HepG2 (cell line): Measurements from ENCODE around the gene GNAL. TPM values are rescaled to one million over a fixed set of nuclear protein-coding genes. Genes with fewer than 3 reads are reported as not detected.

ENCODE experiments used
- ATAC-seq: fragments of 200-7000 bp; cut with Tn5 transposase; 3 replicates; pipeline ENCODE4 v1.9.1; 2020; ENCODE audit warnings: mild to moderate bottlenecking, moderate library complexity
- BruUV-seq: library from RNA; stranded (reverse); fragments of 400-500 nt; replicated peaks from 2 replicates; lab custom pipeline; 2021; lab: Mats Ljungman, UMichigan
- CTCF ChIA-PET: fragments of 300-600 bp; formaldehyde crosslinking; extraction: SDS; loops from one replicate; lab custom pipeline; 2021; ENCODE audit warnings: low total read pairs, inconsistent platforms, low intra/inter-chr PET ratio; lab: Yijun Ruan, JAX
- POLR2A ChIA-PET: fragments of 350-600 bp; sonication (Branson Sonifier 250); formaldehyde crosslinking; loops from one replicate; lab custom pipeline; 2020; ENCODE audit warnings: antibody characterized with exemption, inconsistent platforms; lab: Yijun Ruan, JAX
- DNase-seq: peaks from one replicate; pipeline ENCODE4 v3.0.0-alpha.2; 2015; ENCODE audit warnings: low spot score
- FAIRE-seq: peaks from 3 replicates; lab custom pipeline; 2011; peaks lifted over from hg19 to GRCh38; lab: Jason Lieb, UNC
- H2AFZ ChIP-seq: one replicate; pipeline ENCODE4 v1.6.1; 2011; ENCODE audit warnings: low read length, inconsistent platforms
- H3K27ac ChIP-seq: fragments of 300-600 bp; 3 replicates; pipeline ENCODE4 v1.8.0; 2011; ENCODE audit warnings: mixed run types, mild to moderate bottlenecking, mixed read lengths, low read length, inconsistent platforms; ENCODE audit not compliant: insufficient read depth; ENCODE audit errors: extremely low read length
- H3K27me3 ChIP-seq, 2 experiments: fragments of 200-600 bp in 1 of 2; 2 replicates in 1 of 2; 3 replicates in 1 of 2; pipeline versions ENCODE4 v1.6.0 to v1.8.0; 2011; ENCODE audit warnings: low read length in 2 of 2, mild to moderate bottlenecking in 2 of 2, moderate library complexity in 2 of 2, inconsistent platforms in 1 of 2; ENCODE audit not compliant: insufficient read depth in 2 of 2, control insufficient read depth in 1 of 2
- H3K36me3 ChIP-seq, 2 experiments: fragments of 200-600 bp in 1 of 2; replicated peaks in 1 of 2; 2 replicates in 1 of 2; 3 replicates in 1 of 2; pipeline versions ENCODE4 v1.5.1 to v1.8.0; 2011; ENCODE audit warnings: low read length in 2 of 2, inconsistent platforms in 1 of 2; ENCODE audit not compliant: insufficient read depth in 2 of 2, control insufficient read depth in 1 of 2
- H3K4me1 ChIP-seq: 2 replicates; pipeline ENCODE4 v1.5.1; 2012; ENCODE audit warnings: low read length, inconsistent platforms; ENCODE audit not compliant: insufficient read depth
- H3K4me2 ChIP-seq: 2 replicates; pipeline ENCODE4 v1.6.0; 2011; ENCODE audit warnings: low read depth, low read length, inconsistent platforms
- H3K4me3 ChIP-seq, 3 experiments: fragments of 200-600 bp in 1 of 3; sonication (generic), shearing (Covaris generic) in 1 of 3; replicated peaks in 1 of 3; 2 replicates each; pipeline ENCODE4 v1.5.1; 2011 to 2016; ENCODE audit warnings: low read length in 3 of 3, inconsistent platforms in 2 of 3, low read depth in 2 of 3, mild to moderate bottlenecking in 2 of 3, control low read depth in 1 of 3, mixed read lengths in 1 of 3; ENCODE audit not compliant: insufficient read depth in 1 of 3
- H3K79me2 ChIP-seq: one replicate; pipeline ENCODE4 v1.6.1; 2011; ENCODE audit warnings: low read length, inconsistent platforms; ENCODE audit not compliant: insufficient read depth
- H3K9ac ChIP-seq: 2 replicates; pipeline ENCODE4 v1.6.0; 2011; ENCODE audit warnings: mild to moderate bottlenecking, low read depth, low read length, inconsistent platforms; ENCODE audit not compliant: insufficient read depth
- H3K9me3 ChIP-seq: 2 replicates; pipeline ENCODE4 v1.5.1; 2012; ENCODE audit warnings: mild to moderate bottlenecking, low read length
- H4K20me1 ChIP-seq: 2 replicates; pipeline ENCODE4 v1.6.0; 2011; ENCODE audit warnings: inconsistent platforms, mild to moderate bottlenecking, low read length, moderate library complexity; ENCODE audit not compliant: insufficient read depth
- in situ Hi-C: cut with HindIII; loops from 2 replicates; pipeline ENCODE4 v1.10.0; 2017; ENCODE audit warnings: low pct_unique_long_range_greater_than_20kb; ENCODE audit not compliant: extremely low pct_ligation_motif_present
- intact Hi-C: fragments of 100-400 bp; cut with micrococcal nuclease; formaldehyde crosslinking; loops from one replicate; pipeline ENCODE4 v1.10.0; 2022; ENCODE audit not compliant: unreplicated experiment
- polyA plus RNA-seq, 8 experiments: library from polyadenylated mRNA; depleted of rRNA in 3 of 8; stranded (reverse) in 7 of 8; unstranded in 1 of 8; fragments of >200 nt; fragmentation: Illumina TruSeq in 4 of 8; extraction: Trizol in 4 of 8; gene quantifications; 2 replicates each; pipeline versions ENCODE4 v1.2.1 to v1.2.3, GENCODE V29; 2011 to 2016; ENCODE audit warnings: low read depth in 4 of 8, missing spikeins in 1 of 8, mixed read lengths in 1 of 8; ENCODE audit not compliant: insufficient read depth in 1 of 8
- total RNA-seq, 5 experiments: library from RNA; depleted of rRNA; stranded (reverse); fragments of >200 nt; fragmentation: Illumina TruSeq; extraction: Trizol; gene quantifications; 2 replicates each; pipeline ENCODE4 v1.2.3, GENCODE V29; 2016; ENCODE audit warnings: low read depth in 1 of 5
- TF ChIP-seq, protein P1 (sequence below): sonication (generic); formaldehyde crosslinking; IDR thresholded peaks from 2 replicates; pipeline ENCODE4 v1.4.0; 2020; ENCODE audit warnings: mild to moderate bottlenecking, missing genetic modification reagents, borderline replicate concordance
- TF ChIP-seq, protein P2 (sequence below): sonication (generic); formaldehyde crosslinking; IDR thresholded peaks from 2 replicates; pipeline ENCODE4 v1.9.0; 2022; ENCODE audit warnings: missing genetic modification reagents, mild to moderate bottlenecking, borderline replicate concordance

The GNAL gene
- total and polyA plus RNA-seq, 2 of the 13 experiments (the other 11 are each of a cell fraction or from before 2014, with no cell fraction given), result 0.87 to 1.4 TPM

DNA sequence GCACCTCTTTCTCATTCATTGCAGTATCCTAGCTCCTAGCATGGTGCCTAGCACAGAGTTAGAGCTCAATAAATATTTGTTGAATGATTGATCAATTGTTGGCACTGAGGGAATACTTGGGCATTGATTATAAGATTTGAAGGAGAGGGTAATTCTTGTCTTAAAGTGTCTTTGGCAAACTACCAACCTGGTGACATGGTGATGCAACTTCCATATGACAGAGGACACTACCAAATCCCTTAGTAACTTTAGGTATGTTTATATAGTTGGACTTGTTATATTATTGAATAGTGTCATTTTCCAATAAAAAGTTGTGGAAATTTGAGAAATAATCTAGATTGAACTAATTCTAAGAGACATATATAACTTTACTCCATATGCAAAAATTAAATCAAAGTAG is 103.6 kb downstream of the GNAL start:
- ChIA-PET POLR2A (no interaction called here), CTCF (no interaction called here)
- intact Hi-C loops (no loop called here), in situ Hi-C loops (no loop called here)
- Histone ChIP-seq H3K4me3 (no peak overlapping the region), H3K9me3 (no peaks in the 10 kb centered on the region), H3K4me2 (no peak overlapping the region), H3K27ac (no peak overlapping the region), H3K4me1 (no peaks in the 10 kb centered on the region), H2AFZ (no peak overlapping the region), H3K36me3 (no peaks in the 10 kb centered on the region), H3K9ac (no peak overlapping the region), H3K27me3 (no peaks in the 10 kb centered on the region; a peak in 1 of 5 replicates), H3K79me2 (no peaks in the 10 kb centered on the region), H4K20me1 (no peaks in the 10 kb centered on the region)
- FAIRE-seq (no peak), ATAC-seq (no peak), DNase-seq (no peak)
- no TSS peak for BruUV-seq
- TF ChIP-seq, protein P1, sequence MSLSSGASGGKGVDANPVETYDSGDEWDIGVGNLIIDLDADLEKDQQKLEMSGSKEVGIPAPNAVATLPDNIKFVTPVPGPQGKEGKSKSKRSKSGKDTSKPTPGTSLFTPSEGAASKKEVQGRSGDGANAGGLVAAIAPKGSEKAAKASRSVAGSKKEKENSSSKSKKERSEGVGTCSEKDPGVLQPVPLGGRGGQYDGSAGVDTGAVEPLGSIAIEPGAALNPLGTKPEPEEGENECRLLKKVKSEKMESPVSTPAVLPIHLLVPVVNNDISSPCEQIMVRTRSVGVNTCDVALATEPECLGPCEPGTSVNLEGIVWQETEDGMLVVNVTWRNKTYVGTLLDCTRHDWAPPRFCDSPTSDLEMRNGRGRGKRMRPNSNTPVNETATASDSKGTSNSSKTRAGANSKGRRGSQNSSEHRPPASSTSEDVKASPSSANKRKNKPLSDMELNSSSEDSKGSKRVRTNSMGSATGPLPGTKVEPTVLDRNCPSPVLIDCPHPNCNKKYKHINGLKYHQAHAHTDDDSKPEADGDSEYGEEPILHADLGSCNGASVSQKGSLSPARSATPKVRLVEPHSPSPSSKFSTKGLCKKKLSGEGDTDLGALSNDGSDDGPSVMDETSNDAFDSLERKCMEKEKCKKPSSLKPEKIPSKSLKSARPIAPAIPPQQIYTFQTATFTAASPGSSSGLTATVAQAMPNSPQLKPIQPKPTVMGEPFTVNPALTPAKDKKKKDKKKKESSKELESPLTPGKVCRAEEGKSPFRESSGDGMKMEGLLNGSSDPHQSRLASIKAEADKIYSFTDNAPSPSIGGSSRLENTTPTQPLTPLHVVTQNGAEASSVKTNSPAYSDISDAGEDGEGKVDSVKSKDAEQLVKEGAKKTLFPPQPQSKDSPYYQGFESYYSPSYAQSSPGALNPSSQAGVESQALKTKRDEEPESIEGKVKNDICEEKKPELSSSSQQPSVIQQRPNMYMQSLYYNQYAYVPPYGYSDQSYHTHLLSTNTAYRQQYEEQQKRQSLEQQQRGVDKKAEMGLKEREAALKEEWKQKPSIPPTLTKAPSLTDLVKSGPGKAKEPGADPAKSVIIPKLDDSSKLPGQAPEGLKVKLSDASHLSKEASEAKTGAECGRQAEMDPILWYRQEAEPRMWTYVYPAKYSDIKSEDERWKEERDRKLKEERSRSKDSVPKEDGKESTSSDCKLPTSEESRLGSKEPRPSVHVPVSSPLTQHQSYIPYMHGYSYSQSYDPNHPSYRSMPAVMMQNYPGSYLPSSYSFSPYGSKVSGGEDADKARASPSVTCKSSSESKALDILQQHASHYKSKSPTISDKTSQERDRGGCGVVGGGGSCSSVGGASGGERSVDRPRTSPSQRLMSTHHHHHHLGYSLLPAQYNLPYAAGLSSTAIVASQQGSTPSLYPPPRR (CRISPR knock-in tag), result no peak
- TF ChIP-seq, protein P2, sequence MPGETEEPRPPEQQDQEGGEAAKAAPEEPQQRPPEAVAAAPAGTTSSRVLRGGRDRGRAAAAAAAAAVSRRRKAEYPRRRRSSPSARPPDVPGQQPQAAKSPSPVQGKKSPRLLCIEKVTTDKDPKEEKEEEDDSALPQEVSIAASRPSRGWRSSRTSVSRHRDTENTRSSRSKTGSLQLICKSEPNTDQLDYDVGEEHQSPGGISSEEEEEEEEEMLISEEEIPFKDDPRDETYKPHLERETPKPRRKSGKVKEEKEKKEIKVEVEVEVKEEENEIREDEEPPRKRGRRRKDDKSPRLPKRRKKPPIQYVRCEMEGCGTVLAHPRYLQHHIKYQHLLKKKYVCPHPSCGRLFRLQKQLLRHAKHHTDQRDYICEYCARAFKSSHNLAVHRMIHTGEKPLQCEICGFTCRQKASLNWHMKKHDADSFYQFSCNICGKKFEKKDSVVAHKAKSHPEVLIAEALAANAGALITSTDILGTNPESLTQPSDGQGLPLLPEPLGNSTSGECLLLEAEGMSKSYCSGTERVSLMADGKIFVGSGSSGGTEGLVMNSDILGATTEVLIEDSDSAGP (CRISPR knock-in tag), result no peak
